Central memory CD4-positive, alpha-beta T cell (primary cell): ENCODE results near the gene BMAL2.

ENCODE experiments used
- DNase-seq: peaks from one replicate; pipeline ENCODE4 v3.0.0; 2022

Gene BMAL2

GRCh38 chr12:27330846-27331245 lies 1.8 kb upstream of the BMAL2 start:
- DNase-seq, result no peak

GRCh38 chr12:27331291-27331926 lies 1.2 kb upstream of the BMAL2 start:
- no peak for DNase-seq

- DNase-seq, result no peak
Observed at GRCh38 chr12:27331927-27332324, 710 bp upstream of the BMAL2 start.

- no peak for DNase-seq
Observed at GRCh38 chr12:27332407-27332713, 276 bp upstream of the BMAL2 start.

GRCh38 chr12:27333403-27334009 lies 870 bp downstream of the BMAL2 start:
- DNase-seq, result peak; percentile 4

- no peak for DNase-seq
Observed at GRCh38 chr12:27334042-27334720, 1.5 kb downstream of the BMAL2 start.

- DNase-seq, result no peak
Observed at GRCh38 chr12:27334721-27335082, 2.1 kb downstream of the BMAL2 start.

- DNase-seq, result no peak
Observed at GRCh38 chr12:27335364-27336281, 3.0 kb downstream of the BMAL2 start.

- DNase-seq, result no peak
Observed at GRCh38 chr12:27336282-27336653, 3.6 kb downstream of the BMAL2 start.

- DNase-seq, result no peak
Observed at GRCh38 chr12:27337376-27337775, 4.7 kb downstream of the BMAL2 start.

- DNase-seq, result no peak
Observed at GRCh38 chr12:27338473-27338872, 5.8 kb downstream of the BMAL2 start.

GRCh38 chr12:27340971-27341370 lies 8.3 kb downstream of the BMAL2 start:
- DNase-seq, result no peak

GRCh38 chr12:27342536-27342935 lies 9.9 kb downstream of the BMAL2 start:
- no peak for DNase-seq

- no peak for DNase-seq
Observed at GRCh38 chr12:27343255-27344000, 10.8 kb downstream of the BMAL2 start.

GRCh38 chr12:27344246-27344645 lies 11.6 kb downstream of the BMAL2 start:
- DNase-seq, result no peak

- no peak for DNase-seq
Observed at GRCh38 chr12:27344760-27345159, 12.1 kb downstream of the BMAL2 start.

GRCh38 chr12:27345376-27345775 lies 12.7 kb downstream of the BMAL2 start:
- no peak for DNase-seq

- no peak for DNase-seq
Observed at GRCh38 chr12:27347779-27348178, 15.1 kb downstream of the BMAL2 start.

GRCh38 chr12:27351476-27351875 lies 18.8 kb downstream of the BMAL2 start:
- no peak for DNase-seq

GRCh38 chr12:27355486-27355885 lies 22.9 kb downstream of the BMAL2 start:
- no peak for DNase-seq

GRCh38 chr12:27355979-27356378 lies 23.3 kb downstream of the BMAL2 start:
- DNase-seq, result no peak

GRCh38 chr12:27359578-27360340 lies 27.1 kb downstream of the BMAL2 start:
- DNase-seq, result no peak
